Hematopoietic multipotent progenitor cell treated with erythropoietin and hydrocortisone succinate and interleukin-3 and kit ligand, for 4 days (in vitro differentiated cells): ENCODE results near the gene LPIN2.

Experiments
- DNase-seq: peaks from one replicate; pipeline ENCODE4 v3.0.0-alpha.2; 2015

LPIN2 gene

GRCh38 chr18:3002732-3003131 is 10.2 kb downstream of the LPIN2 start:
- DNase-seq: no peak

GRCh38 chr18:2998644-2999043 is 14.3 kb downstream of the LPIN2 start:
- DNase-seq: no peak

GRCh38 chr18:2997846-2998564 is 14.9 kb downstream of the LPIN2 start:
- DNase-seq: no peak

- no peak for DNase-seq
Observed at GRCh38 chr18:2997429-2997828, 15.5 kb downstream of the LPIN2 start.

GRCh38 chr18:2994603-2995432 is 18.1 kb downstream of the LPIN2 start:
- DNase-seq: peak; percentile 98

- DNase-seq: no peak
Observed at GRCh38 chr18:2994020-2994589, 18.8 kb downstream of the LPIN2 start.

GRCh38 chr18:2992995-2993877 is 19.7 kb downstream of the LPIN2 start:
- no peak for DNase-seq

GRCh38 chr18:2990956-2991640 is 21.8 kb downstream of the LPIN2 start:
- DNase-seq: peak; percentile 53

- peak; percentile 44 for DNase-seq
Observed at GRCh38 chr18:2987876-2988790, 24.8 kb downstream of the LPIN2 start.

GRCh38 chr18:2986150-2986865 is 26.6 kb downstream of the LPIN2 start:
- DNase-seq: peak; percentile 58

- peak; percentile 79 for DNase-seq
Observed at GRCh38 chr18:2985628-2986027, 27.3 kb downstream of the LPIN2 start.

- DNase-seq: no peak
Observed at GRCh38 chr18:2984703-2985261, 28.2 kb downstream of the LPIN2 start.

GRCh38 chr18:2984091-2984490 is 28.9 kb downstream of the LPIN2 start:
- peak; percentile 77 for DNase-seq

- DNase-seq: no peak
Observed at GRCh38 chr18:2983296-2983695, 29.6 kb downstream of the LPIN2 start.

- DNase-seq: peak; percentile 90
Observed at GRCh38 chr18:2982452-2983269, 30.3 kb downstream of the LPIN2 start.

GRCh38 chr18:2982022-2982421 is 30.9 kb downstream of the LPIN2 start:
- DNase-seq: no peak

- DNase-seq: no peak
Observed at GRCh38 chr18:2981212-2981728, 31.7 kb downstream of the LPIN2 start.

GRCh38 chr18:2979871-2980790 is 32.8 kb downstream of the LPIN2 start:
- DNase-seq: peak; percentile 74
